GM19351 (cell line): ENCODE results near the gene CDH1.
A peak's percentile ranks its signal among the peaks of the same experiment; 100 is the strongest.
"Not testable (repeated sequence)": the region's sequence is repeated elsewhere in the genome, so short reads cannot be mapped to it uniquely, and the experiment has no call there.

ENCODE experiments used
- ATAC-seq: cut with Tn5 transposase; IDR thresholded peaks from one replicate; pipeline ENCODE4 v1.9.1; 2021; ENCODE audit warnings: mild to moderate bottlenecking, moderate library complexity; ENCODE audit not compliant: unreplicated experiment

The CDH1 gene

DNA sequence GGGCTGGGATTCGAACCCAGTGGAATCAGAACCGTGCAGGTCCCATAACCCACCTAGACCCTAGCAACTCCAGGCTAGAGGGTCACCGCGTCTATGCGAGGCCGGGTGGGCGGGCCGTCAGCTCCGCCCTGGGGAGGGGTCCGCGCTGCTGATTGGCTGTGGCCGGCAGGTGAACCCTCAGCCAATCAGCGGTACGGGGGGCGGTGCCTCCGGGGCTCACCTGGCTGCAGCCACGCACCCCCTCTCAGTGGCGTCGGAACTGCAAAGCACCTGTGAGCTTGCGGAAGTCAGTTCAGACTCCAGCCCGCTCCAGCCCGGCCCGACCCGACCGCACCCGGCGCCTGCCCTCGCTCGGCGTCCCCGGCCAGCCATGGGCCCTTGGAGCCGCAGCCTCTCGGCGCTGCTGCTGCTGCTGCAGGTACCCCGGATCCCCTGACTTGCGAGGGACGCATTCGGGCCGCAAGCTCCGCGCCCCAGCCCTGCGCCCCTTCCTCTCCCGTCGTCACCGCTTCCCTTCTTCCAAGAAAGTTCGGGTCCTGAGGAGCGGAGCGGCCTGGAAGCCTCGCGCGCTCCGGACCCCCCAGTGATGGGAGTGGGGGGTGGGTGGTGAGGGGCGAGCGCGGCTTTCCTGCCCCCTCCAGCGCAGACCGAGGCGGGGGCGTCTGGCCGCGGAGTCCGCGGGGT is at the start of gene CDH1:
CDH1 (plus strand) TSS at position 247 of the 684 bp plus-strand sequence; CDS start at position 371, 124 bp downstream.
- ATAC-seq: no peak

DNA sequence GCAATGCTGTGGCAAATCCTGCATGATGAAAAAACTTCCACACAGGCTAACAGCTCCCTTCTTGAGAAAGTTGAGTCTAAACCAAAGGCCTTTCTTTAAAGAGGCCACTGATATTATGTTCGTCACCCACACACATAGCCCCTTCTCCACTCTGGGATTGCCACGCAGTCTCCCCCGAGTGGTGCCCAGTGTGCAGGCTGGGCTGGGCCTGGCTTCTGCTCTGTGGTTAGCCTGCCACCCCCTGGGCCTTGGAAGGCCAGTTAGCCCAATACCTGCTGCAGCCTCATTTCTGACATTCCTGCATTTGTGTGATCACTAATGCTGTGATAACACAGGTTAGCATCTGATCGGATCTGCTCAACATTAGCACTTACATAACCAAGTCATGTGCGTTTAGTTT is 47.2 kb upstream of the CDH1 start:
- ATAC-seq: no peak

DNA sequence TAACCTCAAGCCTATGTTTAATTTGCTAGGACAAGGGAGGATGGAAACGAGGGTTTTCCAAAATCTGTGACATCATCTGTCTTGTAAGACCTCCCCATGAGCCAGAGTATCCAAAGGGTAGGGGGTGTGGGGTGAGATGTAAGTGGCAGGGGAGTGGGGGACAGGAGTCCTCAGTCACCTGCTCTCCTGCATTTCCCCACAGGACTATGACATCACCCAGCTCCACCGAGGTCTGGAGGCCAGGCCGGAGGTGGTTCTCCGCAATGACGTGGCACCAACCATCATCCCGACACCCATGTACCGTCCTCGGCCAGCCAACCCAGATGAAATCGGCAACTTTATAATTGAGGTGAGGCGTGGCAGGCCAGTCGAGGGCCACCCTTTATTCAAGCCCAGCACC is 41.5 kb upstream of the CDH1 start:
- no peak for ATAC-seq

DNA sequence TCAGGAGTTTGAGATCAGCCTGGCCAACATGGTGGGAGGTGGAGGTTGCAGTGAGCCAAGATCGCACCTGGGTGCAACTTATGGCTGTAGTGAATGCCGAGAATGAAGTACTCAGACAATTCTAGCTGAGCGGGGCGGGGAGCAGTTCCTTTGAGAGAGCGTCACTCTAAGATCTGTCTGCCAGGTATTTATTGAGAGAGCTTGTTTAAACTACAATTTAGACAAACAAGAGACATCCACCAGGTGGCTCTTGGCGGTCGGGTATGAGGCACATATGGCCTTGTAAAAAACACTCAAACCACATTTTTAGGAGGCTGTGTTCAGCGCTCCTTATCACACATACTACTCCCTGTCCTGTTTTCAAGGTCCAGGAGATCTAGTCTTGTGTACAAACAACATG is 40.6 kb upstream of the CDH1 start:
- ATAC-seq: no peak

DNA sequence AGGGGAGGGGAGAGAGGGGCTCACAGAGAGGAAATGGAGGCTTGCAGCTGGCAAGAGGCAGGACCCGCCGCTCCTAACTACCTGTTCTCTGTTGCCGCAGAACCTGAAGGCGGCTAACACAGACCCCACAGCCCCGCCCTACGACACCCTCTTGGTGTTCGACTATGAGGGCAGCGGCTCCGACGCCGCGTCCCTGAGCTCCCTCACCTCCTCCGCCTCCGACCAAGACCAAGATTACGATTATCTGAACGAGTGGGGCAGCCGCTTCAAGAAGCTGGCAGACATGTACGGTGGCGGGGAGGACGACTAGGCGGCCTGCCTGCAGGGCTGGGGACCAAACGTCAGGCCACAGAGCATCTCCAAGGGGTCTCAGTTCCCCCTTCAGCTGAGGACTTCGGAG is 39.0 kb upstream of the CDH1 start:
- no peak for ATAC-seq

DNA sequence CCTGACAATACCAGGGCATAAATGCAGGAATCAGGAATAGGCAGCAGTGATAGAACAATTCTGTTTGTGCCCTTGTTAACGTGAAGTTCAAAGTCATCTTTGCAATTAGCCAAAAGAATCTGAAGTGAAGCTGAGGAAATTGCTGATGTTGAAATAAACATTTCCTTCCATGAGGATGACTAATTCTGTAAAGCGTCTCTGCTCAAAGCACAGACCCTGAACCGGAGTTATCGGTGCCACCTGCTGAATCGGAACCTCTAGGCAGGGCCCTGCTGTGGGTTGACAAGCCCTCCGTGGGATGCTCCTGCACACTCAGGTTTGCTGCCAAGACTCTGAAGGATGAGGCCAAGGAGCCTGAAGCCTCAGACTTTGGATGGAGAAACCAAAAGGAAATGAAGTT is 37.0 kb upstream of the CDH1 start:
- ATAC-seq: no peak

- no peak for ATAC-seq
Measured at GRCh38 chr16:68700831-68701230, 36.3 kb upstream of the CDH1 start.

DNA sequence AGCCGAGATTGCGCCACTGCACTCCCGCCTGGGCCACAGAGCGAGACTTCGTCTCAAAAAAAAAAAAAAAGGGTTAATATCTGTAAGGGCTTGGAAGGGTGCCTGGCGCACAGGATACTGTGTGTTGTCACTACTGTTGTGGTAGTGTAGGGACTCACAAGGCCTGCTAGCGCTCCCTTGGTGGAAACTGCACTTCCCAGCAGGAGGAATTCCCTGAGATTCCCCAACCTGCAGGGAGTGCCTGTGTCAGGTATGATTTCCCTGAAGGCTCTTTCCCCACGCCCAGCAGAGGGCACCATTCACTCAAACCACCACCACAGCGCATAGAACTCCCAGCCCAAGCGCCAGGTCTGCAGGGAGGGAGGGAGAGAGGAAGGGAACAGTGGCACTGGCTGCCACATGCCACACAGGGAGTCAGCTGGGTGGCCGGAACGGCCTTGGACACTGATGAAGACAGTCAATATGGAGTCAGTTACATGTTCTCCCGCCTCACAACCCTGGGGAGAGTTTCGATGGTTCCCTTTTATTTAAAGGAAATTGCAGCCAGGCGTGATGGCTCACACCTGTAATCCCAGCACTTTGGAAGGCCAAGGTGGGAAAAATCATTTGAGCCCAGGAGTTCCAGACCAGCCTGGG is 32.7 kb upstream of the CDH1 start:
- no peak for ATAC-seq

- ATAC-seq: no peak
Measured at GRCh38 chr16:68707340-68708152, 29.5 kb upstream of the CDH1 start.

DNA sequence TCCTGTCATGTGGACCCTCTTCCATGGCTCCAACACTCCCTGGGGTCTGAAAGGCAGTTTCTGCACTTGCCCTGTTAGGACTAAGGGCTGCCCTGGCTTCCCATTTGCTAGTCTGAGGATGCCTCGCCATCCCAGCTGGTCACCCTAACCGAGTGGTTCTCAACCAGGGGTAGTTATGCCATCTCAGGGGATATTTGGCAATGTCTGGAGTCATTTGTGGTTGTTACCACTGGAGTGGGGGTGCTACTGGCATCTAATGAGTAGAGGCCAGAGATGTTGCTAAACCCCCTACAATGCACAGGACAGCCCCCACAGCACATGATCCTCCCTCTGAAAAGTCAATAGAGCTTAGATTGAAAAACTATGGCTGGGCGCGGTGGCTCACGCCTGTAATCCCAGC is 26.9 kb upstream of the CDH1 start:
- no peak for ATAC-seq

- no peak for ATAC-seq
Measured at GRCh38 chr16:68711421-68712139, 25.5 kb upstream of the CDH1 start.

- ATAC-seq: no peak
Measured at GRCh38 chr16:68713361-68713760, 23.7 kb upstream of the CDH1 start.

GRCh38 chr16:68715471-68715870 is 21.6 kb upstream of the CDH1 start:
- no peak for ATAC-seq

DNA sequence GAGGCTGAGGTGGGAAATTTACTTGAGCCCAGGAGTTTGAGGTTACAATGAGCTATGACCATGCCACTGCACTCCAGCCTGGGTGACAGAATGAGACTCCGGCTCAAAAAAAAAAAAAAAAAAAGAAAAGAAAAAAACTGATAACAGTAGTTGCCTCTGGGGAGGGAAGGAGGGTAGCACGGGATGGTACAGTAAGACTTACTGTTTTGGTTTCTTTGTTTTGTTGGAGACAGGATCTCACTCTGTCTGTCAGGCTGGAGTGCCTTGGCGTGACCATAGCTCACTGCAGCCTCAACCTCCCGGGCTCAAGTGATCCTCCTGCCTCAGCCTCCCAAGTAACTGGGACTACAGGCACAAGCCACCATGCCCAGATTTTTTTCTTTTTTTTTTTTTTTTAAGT is 20.6 kb upstream of the CDH1 start:
- ATAC-seq: not testable (repeated sequence)

DNA sequence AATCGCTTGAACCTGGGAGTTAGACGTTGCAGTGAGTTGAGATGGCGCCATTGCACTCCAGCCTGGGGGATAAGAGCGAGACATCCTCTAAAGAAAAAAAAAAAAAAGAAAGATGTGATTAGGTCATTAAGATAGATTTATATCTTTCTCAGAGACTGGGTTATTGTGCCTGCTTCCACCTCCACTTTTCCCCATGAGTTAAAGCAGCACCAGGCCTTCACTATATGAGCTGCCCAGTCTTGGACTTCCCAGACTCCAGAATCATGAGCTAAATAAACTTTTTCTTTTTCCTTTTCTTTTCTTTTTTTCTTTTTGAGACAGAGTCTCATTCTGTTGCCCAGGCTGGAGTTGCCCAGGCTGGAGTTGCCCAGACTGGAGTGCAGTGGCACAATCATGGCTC is 19.4 kb upstream of the CDH1 start:
- ATAC-seq: no peak

GRCh38 chr16:68718590-68718989 is 18.5 kb upstream of the CDH1 start:
- ATAC-seq: no peak

GRCh38 chr16:68719993-68720489 is 17.1 kb upstream of the CDH1 start:
- ATAC-seq: peak; percentile 79

- ATAC-seq: no peak
Measured at GRCh38 chr16:68722119-68723024, 14.7 kb upstream of the CDH1 start.

DNA sequence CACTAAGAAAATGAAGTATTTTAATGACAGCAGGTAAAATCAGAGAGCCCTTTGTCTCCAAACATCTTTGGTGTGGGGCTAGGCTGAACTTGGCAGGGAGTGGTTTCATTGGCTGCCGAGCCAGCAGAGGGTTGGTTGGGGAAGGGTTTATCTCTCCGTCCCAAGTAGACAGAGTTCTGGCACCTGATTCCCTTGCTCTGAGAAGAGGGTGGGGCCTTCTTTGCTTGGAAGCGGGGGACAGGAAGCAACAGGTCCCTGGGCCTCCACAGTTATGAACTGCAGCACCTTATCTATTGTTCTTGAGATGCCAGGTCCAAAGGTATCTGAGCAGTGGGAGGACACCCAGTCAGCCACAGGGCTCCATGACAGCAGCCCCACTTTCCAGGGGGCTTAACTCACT is 12.3 kb upstream of the CDH1 start:
- no peak for ATAC-seq

DNA sequence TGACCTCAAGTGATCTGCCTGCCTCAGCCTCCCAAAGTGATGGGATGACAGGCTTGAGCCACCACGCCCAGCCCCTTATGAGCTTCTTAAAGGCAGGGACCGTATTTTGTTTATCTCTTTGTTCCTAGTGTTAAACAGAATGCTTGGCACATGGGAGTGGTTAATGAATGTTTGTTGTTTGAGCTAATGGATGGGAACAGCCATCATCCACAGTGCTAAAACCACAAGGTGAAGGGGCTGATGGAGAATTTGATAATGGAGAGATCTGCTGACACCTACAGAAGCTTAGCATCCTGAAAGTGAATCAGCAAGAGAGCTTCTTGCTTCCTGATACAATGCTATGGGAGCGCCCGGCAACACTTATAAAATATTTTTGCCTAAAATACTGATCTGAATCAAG is 8.6 kb upstream of the CDH1 start:
- no peak for ATAC-seq
